Hindlimb muscle (tissue), 1 donor: ENCODE measurements around the gene C2orf92. TPM values are rescaled to one million over a fixed set of nuclear protein-coding genes. Genes with fewer than 3 reads are reported as not detected.
A peak's percentile ranks its signal among the peaks of the same experiment; 100 is the strongest.

Experiments
- DNase-seq: peaks from one replicate; pipeline ENCODE4 v3.0.0-alpha.2; 2013
- polyA plus RNA-seq: library from polyadenylated mRNA; unstranded; fragments of 120-200 nt; gene quantifications from one replicate; pipeline ENCODE4 v1.2.1, GENCODE V29; 2013; ENCODE audit not compliant: insufficient read length

C2orf92 gene
- polyA plus RNA-seq, 1 donor: 20.0 TPM

GRCh38 chr2:97714950-97715652 is 45.6 kb downstream of the C2orf92 start:
- no peak for DNase-seq

DNA sequence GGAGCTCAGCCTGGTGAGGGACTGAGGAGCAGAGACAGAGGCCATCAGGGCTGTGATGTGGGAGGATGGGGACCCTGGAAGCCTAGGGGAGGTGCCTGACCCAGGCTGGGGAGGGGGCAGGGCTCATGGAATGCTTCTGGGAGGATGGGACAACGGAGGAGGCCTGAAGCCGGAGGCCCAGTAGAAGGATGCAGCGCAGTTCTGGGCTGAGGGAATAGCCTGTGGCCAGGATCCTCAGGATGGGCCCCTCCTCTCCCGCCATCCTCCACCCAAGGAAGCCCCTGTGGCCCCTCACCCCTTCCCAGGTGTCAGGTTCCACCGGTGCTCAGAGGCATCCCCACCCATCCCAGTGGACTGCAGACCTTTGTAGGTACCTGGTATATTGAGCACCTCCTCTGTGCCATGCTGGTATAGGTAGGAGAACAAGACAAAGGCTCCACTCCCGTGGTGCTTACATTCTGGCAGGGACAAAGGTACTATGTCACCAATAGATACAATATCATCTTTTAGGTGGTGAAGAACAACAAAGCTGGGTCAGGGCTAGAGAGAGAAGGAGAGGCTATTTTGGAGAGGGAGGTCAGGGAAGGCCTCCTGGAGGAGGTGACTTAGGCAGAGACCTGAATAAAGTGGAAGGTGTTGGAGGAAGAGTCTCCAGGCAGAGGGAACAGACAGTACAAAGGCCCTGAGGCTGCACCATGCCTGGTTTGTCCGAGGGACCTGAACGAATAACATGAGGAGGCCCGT is 46.6 kb downstream of the C2orf92 start:
- DNase-seq: no peak

DNA sequence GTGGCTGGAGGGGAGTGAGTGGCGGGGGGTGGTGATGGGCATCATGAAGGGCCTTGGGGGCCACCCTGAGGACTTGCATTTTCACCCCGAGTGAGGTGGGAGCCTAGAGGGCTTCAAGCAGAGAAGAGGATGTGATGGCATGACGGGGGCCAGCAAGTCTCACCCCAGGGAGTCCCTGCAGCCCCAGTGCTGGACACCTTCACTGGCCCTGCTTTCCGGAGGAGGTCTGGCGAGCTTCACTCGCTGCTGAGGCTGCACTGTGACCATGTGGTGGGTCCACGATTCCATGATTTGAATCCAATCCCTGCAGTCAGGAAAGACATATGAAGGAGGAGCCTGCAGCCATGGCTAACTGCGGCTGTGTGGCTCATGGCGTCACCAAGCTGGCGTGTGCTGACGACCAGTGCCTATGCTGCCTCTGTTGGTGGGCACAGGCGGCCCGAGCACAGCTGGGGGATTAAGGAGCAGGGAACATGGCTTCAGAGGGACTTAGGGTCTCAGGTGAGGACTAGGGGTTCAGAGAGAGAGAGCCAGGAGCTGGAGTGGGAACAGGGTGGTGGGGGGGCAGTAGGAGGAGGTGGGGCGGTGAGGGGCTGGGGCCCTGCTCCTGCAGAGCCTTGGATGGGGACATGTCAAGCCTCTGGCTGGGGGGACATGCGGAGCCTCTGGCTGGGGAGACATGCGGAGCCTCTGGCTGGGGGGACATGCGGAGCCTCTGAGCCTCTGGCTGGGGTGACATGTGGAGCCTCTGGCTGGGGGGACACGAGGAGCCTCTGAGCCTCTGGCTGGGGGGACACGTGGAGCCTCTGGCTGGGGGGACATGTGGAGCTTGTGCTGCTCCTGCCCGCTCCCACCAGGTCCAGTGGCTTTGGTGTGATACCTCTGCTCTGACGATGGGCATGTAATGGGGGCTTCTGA is 47.4 kb downstream of the C2orf92 start:
- DNase-seq: no peak

GRCh38 chr2:97717613-97717995 is 48.1 kb downstream of the C2orf92 start:
- DNase-seq: no peak

DNA sequence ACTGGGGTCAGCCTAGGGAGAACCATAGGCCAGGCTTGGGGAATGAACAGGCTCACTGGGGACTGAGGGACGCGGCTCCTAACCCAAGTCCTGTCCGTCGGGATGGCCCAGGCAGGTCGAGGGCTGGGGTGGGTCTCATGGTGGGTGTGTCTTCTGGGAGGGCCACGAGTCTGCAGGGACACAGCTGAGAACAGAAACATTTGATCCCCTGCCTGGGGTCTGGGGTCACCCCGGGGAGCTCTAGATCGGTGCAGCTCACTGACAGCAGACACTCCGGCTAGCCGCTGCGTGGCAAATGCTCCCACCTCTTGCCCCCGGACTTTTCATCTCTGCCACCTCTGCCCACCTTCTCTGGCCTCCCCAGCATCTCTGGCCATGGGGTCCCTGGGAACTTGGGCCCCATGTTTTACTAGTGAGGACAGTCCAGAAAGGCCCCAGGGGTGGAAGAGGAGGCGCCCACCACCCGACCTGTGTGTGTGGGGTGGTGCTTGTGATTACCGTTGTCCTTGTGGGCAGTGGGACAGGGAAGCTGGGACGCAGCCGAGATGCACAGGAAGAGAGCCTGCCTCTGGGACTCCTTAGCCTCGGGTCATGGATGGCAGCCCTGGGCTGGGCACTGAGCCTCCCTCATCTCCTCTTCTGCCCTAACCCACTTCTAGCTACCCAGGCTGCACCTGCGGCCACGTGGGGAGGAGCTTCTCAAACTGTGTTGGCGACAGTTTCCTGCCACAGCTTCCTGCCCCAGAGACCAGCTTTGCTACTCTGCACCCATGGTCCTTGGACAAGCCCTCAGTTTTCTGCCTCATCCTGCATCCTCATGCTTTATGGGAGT is 48.8 kb downstream of the C2orf92 start:
- DNase-seq: no peak

DNA sequence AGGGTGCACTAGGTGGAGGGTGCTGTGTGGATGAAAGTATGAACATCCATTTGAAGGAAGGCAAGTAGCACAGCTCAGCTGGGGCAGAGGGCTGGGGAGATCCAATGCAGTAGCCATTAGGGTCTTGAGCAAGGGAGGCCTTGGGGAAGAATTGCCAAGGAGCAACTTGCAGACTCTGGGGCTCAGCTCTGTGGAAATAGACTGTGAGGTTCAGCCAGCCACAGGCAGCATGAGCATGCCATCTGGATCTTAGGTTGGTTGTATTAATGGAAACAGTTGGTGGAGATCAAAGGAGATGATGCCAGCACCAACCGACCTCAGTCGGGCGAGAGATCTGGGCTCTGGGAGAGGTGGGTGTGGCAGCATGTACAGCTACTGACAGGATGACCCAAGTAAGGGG is 49.4 kb downstream of the C2orf92 start:
- DNase-seq: no peak

DNA sequence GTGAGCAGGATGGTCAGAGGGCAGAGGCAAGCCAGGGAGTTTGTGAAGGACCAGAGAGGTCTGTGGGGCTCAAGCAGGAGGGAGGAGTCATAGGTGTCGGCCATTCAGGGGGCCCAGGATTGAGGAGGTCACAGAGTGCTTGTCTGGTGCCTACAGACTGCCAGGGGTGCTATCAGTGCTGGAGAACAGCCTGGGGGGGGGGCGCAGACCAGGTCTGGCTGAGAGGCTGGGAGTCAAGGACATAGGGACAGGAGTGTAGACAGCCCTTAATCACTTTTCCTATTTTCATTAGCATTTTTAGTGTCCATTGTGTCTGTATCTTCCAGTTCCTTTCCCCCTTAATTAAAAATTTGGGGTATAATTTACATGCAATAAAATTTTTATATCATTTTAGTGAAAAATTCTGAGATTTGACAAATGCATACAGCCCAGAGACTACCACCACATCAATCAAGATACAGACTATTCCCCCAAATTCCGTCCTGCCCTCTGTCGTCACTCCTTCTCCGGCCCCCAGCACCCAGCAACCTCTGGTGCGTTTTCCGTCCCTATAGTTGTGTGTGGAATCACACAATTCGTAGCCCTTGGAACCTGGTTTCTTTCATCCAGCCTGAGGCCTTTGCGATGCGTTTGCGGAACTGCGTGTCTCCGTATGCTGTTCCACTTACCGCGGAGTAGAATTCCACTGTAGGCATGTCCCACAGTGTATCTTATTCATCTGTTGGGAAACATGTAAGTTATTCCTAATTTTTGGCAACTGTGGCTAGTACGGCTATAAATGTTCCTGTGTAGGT is 50.0 kb downstream of the C2orf92 start:
- DNase-seq: no peak

DNA sequence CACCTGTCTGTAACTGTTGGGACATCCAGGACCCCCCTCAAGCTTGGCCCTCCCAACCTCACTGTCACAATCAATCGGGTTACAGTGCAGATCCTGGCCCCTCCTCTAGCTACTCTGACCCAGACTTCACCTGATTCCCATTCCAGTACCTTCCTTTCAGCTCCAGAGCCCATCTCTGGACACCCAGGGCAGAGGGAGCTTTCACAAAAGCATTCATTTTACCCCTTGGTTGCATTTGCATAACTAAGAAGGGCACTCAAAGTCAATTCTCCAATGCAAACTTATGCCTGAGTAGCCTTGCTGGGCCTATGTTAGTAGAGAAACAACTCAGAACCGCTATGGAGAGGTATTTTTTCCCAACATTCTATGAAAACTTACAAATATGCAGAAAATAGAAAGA is 51.2 kb downstream of the C2orf92 start:
- DNase-seq: no peak

DNA sequence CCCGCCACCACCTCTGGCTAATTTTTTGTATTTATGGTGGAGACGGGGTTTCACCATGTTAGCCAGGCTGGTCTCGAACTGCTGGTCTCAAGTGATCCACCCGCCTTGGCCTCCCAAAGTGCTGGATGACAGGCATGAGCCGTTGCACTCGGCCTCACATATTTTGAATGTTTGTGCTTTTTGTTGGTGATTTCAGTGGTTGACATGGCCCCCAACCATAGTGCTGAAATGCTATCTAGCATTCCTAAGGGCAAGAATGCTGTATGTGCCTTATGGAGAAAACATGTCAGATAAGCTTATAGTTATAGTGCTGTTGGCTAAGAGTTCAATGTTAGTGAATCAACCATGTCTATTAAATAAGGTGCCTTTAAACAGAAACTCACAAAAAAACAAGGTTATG is 52.7 kb downstream of the C2orf92 start:
- no peak for DNase-seq

DNA sequence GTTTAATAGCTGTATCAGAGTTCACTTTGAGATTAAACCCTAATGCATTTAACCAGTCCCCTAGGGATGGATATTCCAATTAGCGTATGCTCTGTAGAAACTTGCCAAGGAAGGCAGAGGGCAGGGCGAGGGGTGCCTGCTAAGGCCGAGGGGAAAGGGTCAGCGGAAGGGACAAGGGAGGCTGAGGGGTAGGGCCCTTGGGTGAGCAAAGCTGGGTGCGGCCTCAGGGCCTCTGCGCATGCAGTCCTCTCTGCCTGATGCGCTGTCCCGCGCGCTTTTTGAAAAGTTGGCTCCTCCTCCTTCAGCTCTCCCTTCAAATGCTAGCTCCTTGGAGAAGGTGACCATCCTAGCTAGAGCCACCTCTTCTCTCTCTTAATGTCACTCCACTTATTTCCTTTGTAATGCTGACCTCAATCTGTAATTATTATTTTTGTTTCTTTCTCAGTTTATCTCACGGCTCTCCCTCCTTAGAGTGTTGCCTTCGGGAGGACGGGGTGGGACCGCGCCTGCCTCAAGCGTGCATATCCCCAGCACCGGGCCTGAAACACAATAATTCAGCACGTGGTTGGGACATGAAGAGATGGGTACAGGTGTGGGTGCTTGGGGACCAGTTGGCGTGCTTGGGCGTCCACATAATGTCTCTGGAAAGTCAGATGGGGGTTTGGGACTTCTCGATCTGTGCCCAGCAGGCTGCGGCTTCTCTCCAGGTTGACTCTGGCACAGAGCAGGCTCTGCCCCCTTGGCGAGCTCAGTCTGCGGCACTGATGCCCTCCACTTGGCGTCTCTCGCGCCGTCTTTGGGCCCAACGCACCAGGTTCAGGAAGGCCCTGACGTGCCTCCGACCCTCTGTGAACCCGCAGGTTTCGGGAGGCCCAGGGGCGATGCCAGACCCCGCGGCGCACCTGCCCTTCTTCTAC is 53.9 kb downstream of the C2orf92 start:
- no peak for DNase-seq

GRCh38 chr2:97724073-97724410 is 54.5 kb downstream of the C2orf92 start:
- DNase-seq: no peak

DNA sequence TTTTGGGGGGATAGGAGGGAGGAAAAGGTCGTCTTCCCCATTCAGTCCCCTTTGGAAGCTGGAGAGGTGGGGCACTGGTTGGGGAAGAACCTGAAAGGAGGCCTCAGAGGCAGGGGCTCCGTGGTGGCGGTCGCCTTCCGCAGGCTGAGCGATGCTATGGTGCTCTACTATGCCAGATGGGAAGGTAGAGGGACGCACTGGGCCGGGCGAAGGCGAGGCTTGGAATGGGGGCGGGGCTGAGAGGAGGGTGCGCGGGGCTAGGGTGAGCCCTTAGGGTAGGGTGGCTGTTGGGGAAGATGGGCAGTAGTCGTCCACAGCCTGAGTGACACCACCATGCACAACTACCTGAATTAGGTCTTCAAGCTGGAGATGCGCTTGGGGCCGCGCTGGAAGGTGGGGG is 55.0 kb downstream of the C2orf92 start:
- DNase-seq: no peak

GRCh38 chr2:97724946-97725688 is 55.6 kb downstream of the C2orf92 start:
- DNase-seq: no peak

DNA sequence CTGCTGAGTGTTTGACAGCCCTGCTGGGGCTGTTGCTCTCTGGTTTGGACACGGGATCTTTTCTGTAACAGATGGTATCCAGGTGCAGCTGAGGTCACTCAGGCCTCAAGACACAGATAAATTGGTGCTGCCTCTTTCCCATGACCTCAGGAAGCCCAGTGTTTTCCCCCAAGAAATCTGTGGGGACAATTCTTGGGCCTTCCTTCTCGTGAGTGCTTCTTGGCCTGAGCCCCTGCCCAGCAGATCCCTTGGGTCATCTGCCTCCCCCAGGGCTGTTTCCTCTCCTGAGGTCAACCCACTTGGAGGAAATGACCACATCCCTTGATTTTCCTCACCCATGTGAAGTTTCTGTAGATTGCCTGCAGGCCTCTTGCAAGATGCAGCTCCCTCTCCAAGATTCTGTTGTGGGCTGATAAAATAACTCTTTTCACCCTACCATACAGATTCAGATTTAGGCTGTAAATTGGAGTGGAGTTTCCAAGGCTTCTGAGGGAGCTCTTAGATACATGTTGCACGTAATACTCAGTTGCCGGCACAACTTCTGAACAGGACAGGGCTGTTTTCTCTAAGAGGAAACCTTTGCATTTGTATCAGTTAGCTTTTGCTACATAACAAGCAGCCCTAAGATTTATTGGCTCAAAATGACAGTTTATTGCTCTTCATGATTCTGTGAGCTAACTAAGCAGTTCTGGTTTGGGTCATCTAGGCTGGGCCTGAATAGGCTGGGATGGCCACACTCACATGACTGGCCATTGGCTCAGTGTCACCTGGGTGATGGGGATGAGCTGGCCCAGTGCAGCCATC is 57.0 kb downstream of the C2orf92 start:
- DNase-seq: peak; percentile 32

- DNase-seq: no peak
Measured at GRCh38 chr2:97727296-97727695, 57.8 kb downstream of the C2orf92 start.

DNA sequence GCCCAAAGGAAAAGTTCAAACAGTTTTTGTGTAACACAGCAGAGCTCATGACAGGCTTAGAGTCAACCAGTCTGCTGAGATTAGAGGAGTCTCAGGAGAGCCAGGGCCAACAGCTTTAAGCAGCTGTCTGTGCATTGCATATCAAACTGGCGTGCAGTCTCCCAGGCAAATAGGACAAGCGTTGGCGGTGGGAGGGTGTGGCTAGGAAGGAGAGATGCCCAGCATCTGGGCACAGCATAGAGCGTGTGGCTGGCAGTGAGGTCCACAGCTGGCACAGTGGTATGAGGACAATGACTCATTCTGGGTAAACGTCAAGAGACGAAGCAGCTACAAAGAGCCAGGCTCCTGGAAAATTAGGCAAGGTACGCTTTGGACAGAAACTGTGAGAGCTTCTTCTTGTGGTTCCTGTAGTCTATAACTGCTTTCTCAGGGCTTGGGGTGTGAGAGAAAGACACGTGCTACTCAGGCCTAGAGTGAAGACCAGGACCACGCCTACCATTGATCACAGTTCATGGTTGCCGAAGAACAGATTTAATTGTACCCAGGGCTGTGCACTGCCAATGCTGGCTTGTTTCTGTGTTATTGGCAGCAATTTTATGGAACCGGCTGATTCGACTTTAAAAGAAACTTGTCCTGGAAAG is 58.7 kb downstream of the C2orf92 start:
- DNase-seq: peak; percentile 65

DNA sequence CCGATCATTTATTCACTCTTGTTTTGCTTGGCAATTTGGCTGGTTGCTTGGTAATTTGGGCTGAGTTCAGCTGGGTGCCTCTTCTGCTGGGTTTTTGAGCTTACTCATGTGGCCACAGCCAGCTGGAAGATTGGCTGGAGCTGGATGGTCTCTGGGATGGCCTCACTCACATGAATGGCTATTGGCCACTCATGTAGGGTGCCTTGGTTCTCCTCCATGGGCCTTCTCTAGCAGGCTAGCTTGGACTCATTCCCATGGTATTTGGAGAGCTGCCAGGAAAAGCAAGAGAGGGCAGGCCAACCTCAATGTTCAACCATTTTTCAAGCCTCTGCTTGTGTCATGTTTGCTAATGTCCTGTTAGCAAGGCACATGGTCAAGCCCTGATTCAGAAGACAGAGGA is 60.7 kb downstream of the C2orf92 start:
- DNase-seq: no peak
